Heart right ventricle (tissue), 16 donors: Measurements from ENCODE around the gene CAPN9. TPM values are rescaled to one million over a fixed set of nuclear protein-coding genes. Genes with fewer than 3 reads are reported as not detected.

Experiments
- ATAC-seq, 8 donors: fragments of 200-7000 bp; cut with Tn5 transposase; one replicate each; pipeline ENCODE4 v1.9.1; 2020; ENCODE audit warnings: mild to moderate bottlenecking in 8 of 8, moderate library complexity in 8 of 8, moderate number of reproducible peaks in 1 of 8
- DNase-seq, 2 donors: peaks; one replicate each; pipeline ENCODE4 v3.0.0-alpha.2; 2020
- H3K27ac ChIP-seq, 10 donors: fragments of 200-600 bp; sonication (generic) in 2 of 10; one replicate each; pipeline versions ENCODE4 v1.5.0 to v1.8.0; 2020 to 2022; ENCODE audit warnings: mild to moderate bottlenecking in 3 of 10
- H3K27me3 ChIP-seq, 7 donors: fragments of 200-600 bp; one replicate each; pipeline ENCODE4 v1.8.0; 2021 to 2022; ENCODE audit warnings: mild to moderate bottlenecking in 2 of 7
- H3K36me3 ChIP-seq, 9 donors: fragments of 200-600 bp; sonication (generic) in 1 of 9; one replicate each; pipeline versions ENCODE4 v1.5.0 to v1.8.0; 2020 to 2022; ENCODE audit warnings: mild to moderate bottlenecking in 2 of 9
- H3K4me1 ChIP-seq, 9 donors: fragments of 200-600 bp; sonication (generic) in 1 of 9; one replicate each; pipeline versions ENCODE4 v1.5.0 to v1.8.0; 2020 to 2022; ENCODE audit warnings: mild to moderate bottlenecking in 4 of 9
- H3K4me3 ChIP-seq, 10 donors: fragments of 200-600 bp; sonication (generic) in 2 of 10; one replicate each; pipeline versions ENCODE4 v1.5.0 to v1.8.0; 2020 to 2022; ENCODE audit warnings: mild to moderate bottlenecking in 7 of 10, moderate library complexity in 2 of 10
- H3K9me3 ChIP-seq, 11 donors: fragments of 200-600 bp in 10 of 11; sonication (generic) in 2 of 11; one replicate each; pipeline versions ENCODE4 v1.5.0 to v1.8.0; 2013 to 2022; ENCODE audit warnings: mild to moderate bottlenecking in 2 of 11, control low read depth in 1 of 11, moderate library complexity in 1 of 11
- CTCF ChIP-seq, 9 donors: fragments of 200-600 bp; sonication (generic) in 2 of 9; IDR thresholded peaks; one replicate each; pipeline versions ENCODE4 v1.5.0 to v1.8.0; 2021 to 2022; ENCODE audit warnings: antibody characterized with exemption in 9 of 9, mild to moderate bottlenecking in 5 of 9, moderate library complexity in 1 of 9
- WGBS, 2 donors: extraction: QIAGEN DNeasy Blood & Tissue Kit; methylation state at CpG; one replicate each; pipeline ENCODE4 v1.1.7; 2013; ENCODE audit warnings: inconsistent platforms in 1 of 2; 5-methylcytosine and 5-hydroxymethylcytosine counted together
- intact Hi-C, 10 donors: fragments of 100-400 bp; cut with DNase I; formaldehyde crosslinking; loops; one replicate each; pipeline versions ENCODE4 v1.11.1 to v1.14.2; 2022
- polyA plus RNA-seq, 2 donors: library from polyadenylated mRNA; stranded (reverse); fragments of 200-250 nt; gene quantifications; one replicate each; pipeline ENCODE4 v1.2.3, GENCODE V29; 2013
- total RNA-seq, 10 donors: library from RNA; stranded (reverse); fragmentation: NEBNext Ultra II Directional in 3 of 10; extraction: Animal tissue kit (Norgen Biotek cat#: 25700) in 3 of 10; gene quantifications; one replicate each; pipeline versions ENCODE4 v1.2.1 to v1.2.4, GENCODE V29; 2021 to 2023
- donor health status: Arrhythmogenic right ventricular cardiomyopathy.
- donor health status: ischemic (EF 13 %, LVEDD 7.1; RV severe dilation, severe dysfunction).
- donor health status: healthy with polysubstance abuse.
- donor health status: DM: no; HTN: yes; CAD: no.
- donor health status: DM: no; HTN: no; CAD: no.
- donor health status: ischemic (EF 25% LVEDD 6.9; RV normal size, moderate dysfunction).
- donor health status: ischemic (EF 25% LVEDD 5.7; RV mildly dilated, moderate dysfunction).
- donor health status: healthy.
- donor health status: DM: yes; HTN: yes; CAD: no.
- donor health status: Ischemic cardiomyopathy.
- donor health status: ischemic (EF 35%, LVEDD 5.7; RV mildly dilated, moderate dysfunction).
- donor health status: nonischemic (EF 11% LVEDD 7.7; RV severe dilation, severe dysfunction).
- donor health status: DM: yes; HTN: yes; CAD: no.
- donor health status: PGD.
- donor health status: ischemic (EF 29% LVEDD 5.4; RV normal size, mild dysfunction).
- donor health status: nonischemic (EF 23%, LVEDD 6.1; RV moderate dilation, normal function).

Gene CAPN9
- total and polyA plus RNA-seq, 12 donors: 0.22 to 0.25 (median 0.24) TPM; not detected in 9

DNA sequence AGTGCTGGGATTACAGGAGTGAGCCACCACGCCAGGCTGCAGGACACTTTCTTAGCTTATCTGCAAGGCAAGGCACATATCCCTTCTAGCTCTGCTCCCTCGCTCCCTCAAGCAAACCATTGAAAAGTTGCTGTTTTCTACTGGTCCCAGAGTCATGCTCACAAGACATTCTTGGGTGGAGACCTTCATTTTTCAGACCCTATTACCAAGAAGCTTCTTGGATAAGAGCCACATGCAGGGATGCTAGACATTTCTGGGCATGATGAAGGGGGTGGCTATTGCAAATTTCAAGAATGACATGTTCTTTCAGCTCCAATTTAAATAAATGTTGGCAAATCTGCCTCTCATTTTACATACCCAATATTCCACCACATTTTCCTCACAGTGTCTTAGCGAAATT lies 33.9 kb downstream of the CAPN9 start:
- no peak overlapping the region for H3K4me3 ChIP-seq
- intact Hi-C loops: no loop called here
- H3K9me3 ChIP-seq: no peaks in the 10 kb centered on the region
- no peak for DNase-seq
- ATAC-seq: no peak
- no peak for TF ChIP-seq CTCF (IDR thresholded peaks at IDR 0.05)
- H3K27me3 ChIP-seq: peaks cover 0 to 8% (median 0%) of the 10 kb centered on the region in 7 donors
- H3K27ac ChIP-seq: no peak overlapping the region
- WGBS, 2 donors: 90 to 92% methylated on average over 3 of the region's 3 CpGs
- H3K36me3 ChIP-seq: no peaks in the 10 kb centered on the region
- no peaks in the 10 kb centered on the region for H3K4me1 ChIP-seq

GRCh38 chr1:230781594-230781993 lies 34.4 kb downstream of the CAPN9 start:
- Histone ChIP-seq H3K4me3 (no peak overlapping the region), H3K27ac (no peak overlapping the region), H3K4me1 (no peaks in the 10 kb centered on the region), H3K36me3 (no peaks in the 10 kb centered on the region), H3K9me3 (no peaks in the 10 kb centered on the region), H3K27me3 (peaks cover 0 to 8% (median 0%) of the 10 kb centered on the region in 7 donors)
- DNase-seq (no peak), ATAC-seq (no peak)
- intact Hi-C loops: no loop called here
- WGBS, 2 donors: 79 to 85% methylated on average over 3 of the region's 3 CpGs
- TF ChIP-seq CTCF (IDR thresholded peaks at IDR 0.05): no peak

DNA sequence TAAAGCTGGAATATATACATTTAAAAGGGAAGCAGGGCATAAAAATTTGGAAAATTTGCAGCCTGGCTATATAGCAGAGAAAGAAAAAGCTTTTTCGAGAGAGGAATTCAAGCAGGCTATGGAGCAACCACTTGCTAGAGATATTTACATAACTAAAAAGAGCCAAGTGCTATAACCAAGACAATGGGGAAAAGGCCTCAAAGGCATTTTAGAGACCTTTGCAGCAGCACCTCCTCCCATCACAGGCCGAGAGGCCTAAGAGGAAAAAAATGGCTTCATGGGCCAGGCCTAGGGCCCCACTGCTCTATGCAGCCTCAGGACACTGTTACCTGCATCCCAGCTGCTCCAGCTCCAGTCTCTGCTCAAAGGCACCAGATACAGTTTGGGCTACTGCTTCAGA lies 37.0 kb downstream of the CAPN9 start:
- DNase-seq (no peak), ATAC-seq (no peak)
- no peaks in the 10 kb centered on the region for H3K36me3 ChIP-seq
- H3K27ac ChIP-seq: no peak overlapping the region
- no peak for TF ChIP-seq CTCF (IDR thresholded peaks at IDR 0.05)
- H3K9me3 ChIP-seq: no peaks in the 10 kb centered on the region
- intact Hi-C loops: no loop called here
- WGBS, 2 donors: 81 to 89% methylated on average over 2 of the region's 2 CpGs
- no peaks in the 10 kb centered on the region for H3K4me1 ChIP-seq
- no peak overlapping the region for H3K4me3 ChIP-seq
- H3K27me3 ChIP-seq: no peaks in the 10 kb centered on the region

DNA sequence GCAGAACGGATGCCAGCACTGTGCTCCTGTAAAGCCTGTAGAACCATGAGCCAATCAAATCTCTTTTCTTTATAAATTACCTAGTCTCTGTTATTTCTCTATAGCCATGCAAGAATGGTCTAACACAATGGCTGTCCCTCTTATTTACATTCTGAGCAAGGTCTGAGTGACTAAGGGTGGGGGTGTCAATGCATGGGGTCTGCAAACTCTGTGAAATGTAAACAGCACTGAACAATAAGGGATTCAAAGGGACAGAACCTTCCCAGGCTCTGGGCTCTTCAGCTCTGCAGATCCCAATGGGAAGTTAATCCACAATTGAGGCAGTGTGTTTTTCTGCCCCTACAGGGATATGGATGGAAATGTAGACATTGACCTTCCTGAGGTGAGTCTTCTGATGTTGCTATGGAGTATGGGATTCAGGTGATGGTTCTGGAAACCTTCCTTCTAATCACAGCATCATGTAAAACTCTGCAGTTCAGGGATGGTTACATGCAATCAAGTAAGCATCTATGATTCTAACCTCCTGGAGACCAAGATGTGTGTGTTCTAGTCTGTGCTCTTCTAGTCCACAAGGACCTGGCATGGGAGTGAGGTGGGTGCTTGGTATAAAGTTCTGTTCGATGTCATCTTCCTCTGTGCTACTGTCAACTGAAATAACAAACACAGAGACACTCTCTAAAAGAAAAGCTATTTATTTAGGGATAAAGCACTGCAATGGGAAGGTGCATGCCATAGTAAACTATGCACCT lies 38.6 kb downstream of the CAPN9 start:
- Histone ChIP-seq H3K27ac (no peak overlapping the region), H3K4me3 (no peak overlapping the region), H3K27me3 (no peaks in the 10 kb centered on the region), H3K4me1 (no peaks in the 10 kb centered on the region), H3K36me3 (no peaks in the 10 kb centered on the region), H3K9me3 (no peaks in the 10 kb centered on the region)
- ATAC-seq: no peak
- WGBS, 2 donors: 66 to 82% methylated on average over 2 of the region's 2 CpGs
- DNase-seq: no peak
- TF ChIP-seq CTCF (IDR thresholded peaks at IDR 0.05): no peak
- intact Hi-C loops: no loop called here
